H54 (cell line): ENCODE results near the gene FBXO15.

Experiments used
- DNase-seq: peaks from one replicate; pipeline ENCODE4 v3.0.0; 2011; ENCODE audit warnings: low spot score, mixed read lengths; ENCODE audit not compliant: insufficient read length
- FAIRE-seq: peaks from 3 replicates; lab custom pipeline; 2011; peaks lifted over from hg19 to GRCh38; lab: Jason Lieb, UNC
- POLR2A ChIP-seq: IDR thresholded peaks from 2 replicates; pipeline ENCODE4 v1.6.1; 2011; ENCODE audit warnings: low read depth, mild to moderate bottlenecking, low read length

FBXO15 gene

GRCh38 chr18:74114116-74114515, 33.5 kb downstream of the FBXO15 start:
- FAIRE-seq (no peak), DNase-seq (no peak)
- no peak for TF ChIP-seq POLR2A

- no peak for FAIRE-seq
- no peak for TF ChIP-seq POLR2A
Observed at GRCh38 chr18:74113711-74114110, 33.9 kb downstream of the FBXO15 start.

GRCh38 chr18:74110976-74111375, 36.7 kb downstream of the FBXO15 start:
- DNase-seq (no peak), FAIRE-seq (no peak)
- TF ChIP-seq POLR2A, result no peak

More at GRCh38 chr18:74113711-74114110, 33.9 kb downstream of the FBXO15 start:
- no peak for DNase-seq

- DNase-seq, result no peak
Observed at GRCh38 chr18:74110149-74110548, 37.5 kb downstream of the FBXO15 start.

GRCh38 chr18:74108460-74108859, 39.2 kb downstream of the FBXO15 start:
- FAIRE-seq, result no peak
- TF ChIP-seq POLR2A, result no peak
- no peak for DNase-seq

More at GRCh38 chr18:74110149-74110548, 37.5 kb downstream of the FBXO15 start:
- TF ChIP-seq POLR2A, result no peak
- no peak for FAIRE-seq

- FAIRE-seq (no peak), DNase-seq (no peak)
- TF ChIP-seq POLR2A, result no peak
Observed at GRCh38 chr18:74097803-74098202, 49.8 kb downstream of the FBXO15 start.

- DNase-seq (no peak), FAIRE-seq (no peak)
- TF ChIP-seq POLR2A, result no peak
Observed at GRCh38 chr18:74092922-74093321, 54.7 kb downstream of the FBXO15 start.

- no peak for TF ChIP-seq POLR2A
- FAIRE-seq (no peak), DNase-seq (no peak)
Observed at GRCh38 chr18:74084184-74084855, 63.3 kb downstream of the FBXO15 start.

GRCh38 chr18:74083557-74083952, 64.1 kb downstream of the FBXO15 start:
- FAIRE-seq (no peak), DNase-seq (no peak)
- TF ChIP-seq POLR2A, result no peak

GRCh38 chr18:74082742-74083556, 64.7 kb downstream of the FBXO15 start:
- TF ChIP-seq POLR2A, result no peak
- DNase-seq (no peak), FAIRE-seq (no peak)

GRCh38 chr18:74081966-74082741, 65.5 kb downstream of the FBXO15 start:
- DNase-seq (peak; percentile 1), FAIRE-seq (no peak)
- no peak for TF ChIP-seq POLR2A

- FAIRE-seq (no peak), DNase-seq (no peak)
- TF ChIP-seq POLR2A, result no peak
Observed at GRCh38 chr18:74078257-74078656, 69.4 kb downstream of the FBXO15 start.

- DNase-seq, result no peak
- FAIRE-seq, result no peak
- TF ChIP-seq POLR2A, result no peak
Observed at GRCh38 chr18:74074668-74075564, 72.7 kb downstream of the FBXO15 start.
